Measurements from ENCODE around the gene NOTUM.

The NOTUM gene

DNA sequence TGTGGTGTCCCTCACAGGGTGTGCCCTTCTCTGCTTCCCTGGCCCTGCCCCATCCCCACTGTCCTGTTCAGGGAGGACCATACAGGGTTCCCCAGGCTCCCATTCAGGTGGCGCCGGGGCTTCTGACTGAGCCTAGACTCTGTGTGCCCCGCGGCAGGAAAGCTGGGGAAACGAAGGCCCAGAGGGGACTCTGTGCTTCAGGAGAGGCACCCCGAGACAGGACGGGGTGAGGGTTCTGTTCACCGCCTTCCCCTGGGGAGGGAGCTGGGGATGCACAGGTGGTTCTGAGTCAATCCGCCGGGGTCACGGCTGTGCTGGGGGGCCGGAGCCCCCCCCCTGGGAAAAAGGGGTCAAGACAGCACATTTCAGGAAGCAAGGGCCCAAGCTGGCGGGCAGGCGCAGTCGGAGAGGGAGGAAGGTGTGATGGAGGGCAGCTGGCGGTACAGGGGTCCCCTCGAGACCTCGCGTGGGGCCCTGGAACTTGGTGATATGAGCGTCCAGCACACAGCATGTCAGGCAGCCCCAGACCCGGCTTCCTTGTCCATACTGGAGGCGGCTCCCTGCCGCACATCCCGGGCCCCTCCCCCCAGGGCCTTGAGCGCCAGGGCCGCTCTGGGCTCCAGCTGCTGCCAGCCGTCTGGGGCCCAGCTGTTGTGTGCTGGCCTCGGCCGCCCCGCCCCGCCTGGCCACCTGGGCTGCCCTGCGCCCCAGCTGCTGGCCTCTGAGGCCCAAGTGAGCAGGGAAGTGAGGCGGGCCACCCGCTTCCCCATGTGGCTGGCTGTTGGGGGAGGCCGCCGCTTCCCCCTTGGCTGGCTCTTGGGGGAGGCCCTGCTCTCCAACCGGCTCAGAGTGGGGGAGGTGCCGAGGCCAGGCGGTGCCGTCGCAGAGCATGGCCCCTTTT is 5.6 kb upstream of the NOTUM start:
- TF ChIP-seq, protein P1, sequence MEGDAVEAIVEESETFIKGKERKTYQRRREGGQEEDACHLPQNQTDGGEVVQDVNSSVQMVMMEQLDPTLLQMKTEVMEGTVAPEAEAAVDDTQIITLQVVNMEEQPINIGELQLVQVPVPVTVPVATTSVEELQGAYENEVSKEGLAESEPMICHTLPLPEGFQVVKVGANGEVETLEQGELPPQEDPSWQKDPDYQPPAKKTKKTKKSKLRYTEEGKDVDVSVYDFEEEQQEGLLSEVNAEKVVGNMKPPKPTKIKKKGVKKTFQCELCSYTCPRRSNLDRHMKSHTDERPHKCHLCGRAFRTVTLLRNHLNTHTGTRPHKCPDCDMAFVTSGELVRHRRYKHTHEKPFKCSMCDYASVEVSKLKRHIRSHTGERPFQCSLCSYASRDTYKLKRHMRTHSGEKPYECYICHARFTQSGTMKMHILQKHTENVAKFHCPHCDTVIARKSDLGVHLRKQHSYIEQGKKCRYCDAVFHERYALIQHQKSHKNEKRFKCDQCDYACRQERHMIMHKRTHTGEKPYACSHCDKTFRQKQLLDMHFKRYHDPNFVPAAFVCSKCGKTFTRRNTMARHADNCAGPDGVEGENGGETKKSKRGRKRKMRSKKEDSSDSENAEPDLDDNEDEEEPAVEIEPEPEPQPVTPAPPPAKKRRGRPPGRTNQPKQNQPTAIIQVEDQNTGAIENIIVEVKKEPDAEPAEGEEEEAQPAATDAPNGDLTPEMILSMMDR (IDR thresholded peaks at IDR 0.05; ENCODE audit: insufficient read depth, low read depth, low read length, missing control alignments) = no peak
- H3K4me3 ChIP-seq (ENCODE audit: low read depth, low read length) = no peak overlapping the region

DNA sequence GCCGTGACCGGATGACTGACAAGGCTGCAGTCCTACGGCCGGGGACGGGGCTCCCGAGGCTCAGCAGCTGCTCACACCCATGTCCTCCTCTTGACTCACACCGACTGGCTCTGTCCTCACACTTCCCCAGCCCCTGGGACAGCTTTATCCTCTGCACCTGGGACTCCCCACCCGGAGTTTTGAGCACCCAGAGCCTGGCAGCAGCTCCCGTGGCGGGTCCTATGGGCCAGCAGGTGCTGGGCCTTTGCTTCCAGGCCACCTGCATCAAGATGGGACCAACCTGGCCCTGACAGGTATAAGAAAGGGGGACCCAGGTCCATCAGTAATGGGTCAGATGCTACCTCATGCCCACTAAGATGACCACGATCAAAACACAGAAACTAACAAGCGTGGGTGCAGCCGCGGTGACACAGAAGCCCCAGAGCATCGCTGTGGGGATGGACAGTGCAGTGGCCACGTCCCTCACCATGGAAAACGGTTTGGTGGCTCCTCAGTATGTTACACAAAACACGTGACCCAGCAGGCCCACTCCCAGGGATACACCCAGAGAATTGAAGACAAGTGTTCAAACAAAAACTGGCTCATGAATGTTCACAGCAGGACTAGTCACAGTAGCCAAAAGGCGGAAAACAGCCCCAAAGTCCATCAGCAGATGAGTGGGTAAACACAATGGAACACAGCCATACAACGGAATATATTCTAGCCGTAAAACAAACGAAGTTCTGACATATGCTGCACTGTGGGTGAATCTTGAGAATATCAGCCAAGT is 3.3 kb upstream of the NOTUM start:
- no peak for DNase-seq (ENCODE audit: low read depth)
- TF ChIP-seq, protein P1 (IDR thresholded peaks at IDR 0.05; ENCODE audit: insufficient read depth, low read depth, low read length, missing control alignments) = no peak
- no peak overlapping the region for H3K4me3 ChIP-seq (ENCODE audit: low read depth, low read length)

More for the DNA sequence above, 5.6 kb upstream of the NOTUM start:
- DNase-seq (ENCODE audit: low read depth) = no peak

DNA sequence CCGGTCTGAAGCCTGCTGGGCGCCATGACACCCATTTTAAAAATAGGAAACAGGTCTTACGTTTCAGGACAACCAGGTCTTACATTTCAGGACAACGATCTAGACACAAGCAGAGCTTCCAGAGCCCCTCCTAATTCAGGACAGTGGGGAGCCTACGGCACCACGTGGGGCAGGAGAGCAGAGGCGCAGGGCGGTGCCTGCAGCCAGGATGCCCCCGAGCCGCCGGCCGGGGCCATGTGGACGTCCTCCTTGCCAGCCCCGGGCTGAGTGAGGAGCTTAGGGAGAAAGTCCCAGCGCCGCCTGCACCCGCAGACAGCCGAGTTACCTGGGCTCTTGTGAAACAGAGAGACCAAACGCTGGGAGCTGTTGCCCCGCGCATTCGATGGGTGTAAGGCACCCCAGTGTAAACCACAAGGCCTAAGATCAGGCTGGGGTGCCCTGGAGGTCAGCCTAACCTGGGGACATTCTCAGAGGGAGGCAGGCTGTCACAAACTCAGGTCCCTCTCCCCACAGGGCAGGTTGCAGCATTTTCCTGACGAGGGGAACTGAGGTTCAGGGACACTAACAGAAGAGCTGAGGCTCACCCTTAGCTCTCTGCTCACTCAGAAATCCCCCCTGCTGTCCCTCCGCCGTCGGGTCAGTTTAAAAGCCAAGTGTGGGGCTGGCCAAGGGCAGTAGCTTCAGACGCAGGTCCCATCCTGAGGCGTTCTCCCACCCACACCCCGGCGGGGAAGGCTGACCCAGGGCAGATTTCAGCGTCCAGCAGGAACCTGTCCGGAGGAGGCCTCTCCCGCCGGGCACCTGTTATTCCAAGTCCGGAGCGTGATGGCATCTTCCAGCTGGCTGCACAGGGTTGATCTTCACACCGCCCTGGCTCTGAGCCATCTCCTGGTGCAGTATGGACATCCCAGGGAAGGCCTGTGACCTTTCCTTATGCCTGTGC is 1.8 kb upstream of the NOTUM start:
- no peak for DNase-seq (ENCODE audit: low read depth)
- H3K4me3 ChIP-seq (ENCODE audit: low read depth, low read length) = no peak overlapping the region
- TF ChIP-seq, protein P1 (IDR thresholded peaks at IDR 0.05; ENCODE audit: insufficient read depth, low read depth, low read length, missing control alignments) = no peak

DNA sequence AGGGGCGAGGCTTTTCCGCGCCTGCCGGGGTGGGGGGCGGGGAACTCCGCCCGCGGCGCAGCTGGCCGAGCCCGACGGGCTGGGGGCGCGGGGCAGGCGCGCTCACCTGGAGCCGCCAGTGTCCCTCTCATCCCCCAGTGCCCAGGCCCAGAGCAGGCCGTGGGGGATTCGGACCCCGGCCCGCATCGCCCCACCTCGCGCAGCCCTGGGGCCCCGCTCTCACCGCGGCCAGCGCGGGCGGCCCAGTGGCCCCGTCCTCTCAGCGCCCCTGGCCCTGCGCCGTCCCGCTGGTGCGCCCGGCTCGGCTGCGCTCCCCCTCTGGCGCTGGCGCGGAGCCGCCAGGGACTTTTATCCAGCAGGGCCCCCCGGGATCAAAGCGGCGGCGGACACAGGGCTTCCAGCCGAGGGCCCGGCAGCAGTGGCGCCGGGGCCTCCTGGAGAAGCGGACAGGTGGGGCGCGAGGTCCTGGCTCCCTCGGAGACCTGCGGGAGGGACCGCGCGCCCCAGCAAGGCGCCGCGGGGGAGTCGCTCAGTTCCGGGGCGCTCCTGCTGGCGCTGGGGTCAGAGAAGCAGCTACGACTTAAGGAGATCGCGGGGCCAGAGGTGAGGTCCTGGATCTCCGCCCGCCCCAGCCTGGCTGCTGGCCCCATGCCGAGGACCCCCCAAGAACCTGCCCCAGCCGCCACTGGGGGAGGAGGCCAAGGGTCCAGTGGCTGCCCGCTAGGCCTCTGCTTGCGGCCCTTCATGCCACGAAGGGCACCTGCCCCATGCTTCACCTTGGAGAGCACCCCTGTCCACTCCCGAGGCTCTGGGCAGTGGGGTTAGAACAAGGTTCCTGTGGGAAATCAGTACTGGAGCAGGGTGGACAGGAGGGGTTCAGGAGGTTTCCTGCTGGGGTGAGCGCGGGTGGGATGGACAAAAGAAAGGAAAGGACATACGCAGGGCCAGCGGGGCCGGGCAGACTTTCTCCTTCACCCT is 823 bp upstream of the NOTUM start:
- H3K4me3 ChIP-seq (ENCODE audit: low read depth, low read length) = no peak overlapping the region
- no peak for DNase-seq (ENCODE audit: low read depth)
- TF ChIP-seq, protein P1 (IDR thresholded peaks at IDR 0.05; ENCODE audit: insufficient read depth, low read depth, low read length, missing control alignments) = no peak

DNA sequence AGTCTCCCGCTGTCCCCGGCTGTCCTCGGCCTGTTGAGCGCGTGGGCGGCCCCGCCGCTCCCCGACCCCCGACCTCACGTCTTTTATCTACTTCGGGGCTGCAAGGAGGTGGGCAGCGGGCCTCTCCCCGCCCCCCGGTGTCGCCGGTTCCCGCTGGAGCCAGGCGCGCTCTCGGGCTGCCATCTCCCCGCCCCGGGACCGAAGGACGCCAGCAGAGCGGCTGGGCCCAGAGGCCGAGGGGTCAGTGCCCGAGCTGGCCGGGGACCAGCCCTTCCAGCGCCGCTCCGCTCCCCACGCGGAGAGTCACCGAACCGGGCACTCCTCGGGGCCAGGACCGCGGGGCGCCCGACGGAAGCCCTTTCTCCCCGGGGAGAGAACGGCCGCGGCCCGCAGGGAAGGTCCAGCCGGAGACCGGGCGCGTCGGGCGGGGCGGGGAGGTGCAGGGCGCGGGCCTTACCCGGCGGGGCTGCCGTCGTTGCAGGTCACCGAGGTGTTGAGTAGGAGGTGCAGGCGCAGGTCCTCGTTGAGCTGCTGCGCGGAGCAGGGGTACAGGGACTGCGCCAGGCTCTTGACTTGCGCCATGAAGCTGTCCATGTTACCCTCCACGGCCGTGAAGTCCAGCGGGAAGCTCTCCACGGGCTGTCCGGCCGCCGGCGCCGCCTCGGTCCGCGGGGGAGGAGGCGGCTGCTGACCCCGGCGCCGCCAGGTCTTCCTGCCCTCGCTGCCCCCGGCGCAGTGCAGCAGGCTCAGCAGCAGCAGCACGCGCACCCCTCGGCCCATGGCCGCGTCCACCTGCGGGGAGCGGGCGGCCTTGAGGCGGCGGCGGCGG is 643 bp downstream of the NOTUM start:
- DNase-seq (ENCODE audit: low read depth) = no peak
- H3K4me3 ChIP-seq (ENCODE audit: low read depth, low read length) = no peak overlapping the region; the same call in 1 of the 2 replicates
- TF ChIP-seq, protein P1 (IDR thresholded peaks at IDR 0.05; ENCODE audit: insufficient read depth, low read depth, low read length, missing control alignments) = no peak
